ENCODE data around the gene SLC44A1. TPM values are rescaled to one million over a fixed set of nuclear protein-coding genes. Genes with fewer than 3 reads are reported as not detected.

SLC44A1 gene
- total and polyA plus RNA-seq, 2 of the 13 experiments (the other 11 are each of a cell fraction or from before 2014, with no cell fraction given): 21.4 to 40.8 TPM

DNA sequence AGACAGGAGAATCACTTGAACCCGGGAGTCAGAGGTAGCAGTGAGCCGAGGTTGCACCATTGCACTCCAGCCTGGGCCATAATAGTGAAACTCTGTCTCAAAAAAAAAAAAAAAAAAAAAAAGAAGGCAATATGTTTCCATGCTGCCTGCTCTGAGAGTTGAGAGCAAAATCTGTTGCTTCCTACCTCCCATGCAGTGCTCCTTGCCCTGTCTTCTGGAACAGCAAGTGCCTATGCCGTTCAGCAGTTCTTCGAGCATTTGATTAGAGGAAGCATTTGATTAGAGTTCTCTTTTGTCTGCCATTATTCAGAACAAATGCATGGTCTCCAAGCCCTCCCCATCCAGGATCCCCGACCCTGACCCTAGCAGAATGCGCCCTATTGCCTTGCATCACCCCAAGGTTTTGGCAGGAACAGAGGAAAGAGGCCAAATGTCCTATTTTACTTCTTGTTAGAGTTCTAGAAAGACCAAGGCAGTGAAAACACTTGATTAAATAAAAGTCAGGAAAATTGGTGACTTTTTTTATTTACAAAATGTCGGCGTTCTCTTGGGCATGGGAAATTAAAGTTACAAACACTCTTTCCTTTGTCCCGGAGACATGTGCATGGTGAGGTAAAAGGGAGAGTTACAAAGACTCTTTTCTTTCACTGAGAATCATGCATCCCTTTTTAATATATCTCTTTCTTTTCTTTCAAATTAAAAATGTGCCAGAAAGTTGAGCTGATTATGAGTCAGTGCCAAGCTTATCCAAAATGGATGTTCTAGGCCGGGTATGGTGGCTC lies 175.6 kb downstream of the SLC44A1 start:
- Histone ChIP-seq H4K20me1 (ENCODE audit: insufficient read depth, low read length) (no peaks in the 10 kb centered on the region), H3K27ac (ENCODE audit: extremely low read length, insufficient read depth, low read length) (peak overlapping the region; percentile 87), H3K4me3 (replicated peaks in 1 of 3; ENCODE audit: insufficient read depth in 1 of 3, low read depth in 2 of 3, low read length in 3 of 3) (no peak overlapping the region), H3K9me3 (ENCODE audit: low read length) (no peaks in the 10 kb centered on the region), H3K4me2 (ENCODE audit: low read depth, low read length) (peak overlapping the region; percentile 62), H3K36me3 (replicated peaks in 1 of 2; ENCODE audit: control insufficient read depth in 1 of 2, insufficient read depth in 2 of 2, low read length in 2 of 2) (no peaks in the 10 kb centered on the region), H2AFZ (ENCODE audit: low read length) (no peak overlapping the region), H3K79me2 (ENCODE audit: insufficient read depth, low read length) (no peaks in the 10 kb centered on the region), H3K4me1 (ENCODE audit: insufficient read depth, low read length) (peaks cover 77% of the 10 kb centered on the region), H3K9ac (ENCODE audit: insufficient read depth, low read depth, low read length) (no peak overlapping the region), H3K27me3 (ENCODE audit: control insufficient read depth in 1 of 2, insufficient read depth in 2 of 2, low read length in 2 of 2) (no peaks in the 10 kb centered on the region)
- BruUV-seq (replicated peaks): no TSS peak
- 78% methylated on average over 10 of the region's 10 CpGs for WGBS (ENCODE audit: low lambda C conversion rate)
- intact Hi-C loops (cut with micrococcal nuclease; ENCODE audit: unreplicated experiment): loop anchor here (2.0 to 10.0 kb wide), 2 partner anchors 55 to 635 kb away; no protein-coding TSS in a partner anchor
- DNase-seq (ENCODE audit: low spot score) (no peak), ATAC-seq (no peak), FAIRE-seq (no peak)
- CTCF ChIA-PET (ENCODE audit: low intra/inter-chr PET ratio, low total read pairs): no interaction called here
- POLR2A ChIA-PET: interaction anchor here (1.4 to 3.0 kb wide), 4 partner anchors 12 to 493 kb away, joined by 3 to 19 read pairs (median 17); partner anchors contain the start of genes ABCA1 and FSD1L
- in situ Hi-C loops (cut with HindIII; ENCODE audit: extremely low pct_ligation_motif_present, low pct_unique_long_range_greater_than_20kb): loop anchor here (5.0 to 10.0 kb wide), 3 partner anchors 168 to 555 kb away; no protein-coding TSS in a partner anchor
- TF ChIP-seq GABPA (IDR thresholded peaks at IDR 0.05; ENCODE audit: low read depth, low read length) (no peak), GABPA (CRISPR knock-in tag; IDR thresholded peaks at IDR 0.05; ENCODE audit: low read depth) (no peak), NR2F6 (IDR thresholded peaks at IDR 0.05) (0 out of 2 replicates have a peak, but pooled peaks have one; percentile 16), NR2F6 (CRISPR knock-in tag; IDR thresholded peaks at IDR 0.05) (no peak), KDM5B (CRISPR knock-in tag; IDR thresholded peaks at IDR 0.05; ENCODE audit: borderline replicate concordance) (0 out of 2 replicates have a peak, but pooled peaks have one; percentile 26), SALL1 (CRISPR knock-in tag; IDR thresholded peaks at IDR 0.05) (peak; percentile 26; the same call in 1 of the 2 replicates), ZNF501 (CRISPR knock-in tag; IDR thresholded peaks at IDR 0.05) (0 out of 2 replicates have a peak, but pooled peaks have one; percentile 22), ZNF205 (CRISPR knock-in tag; IDR thresholded peaks at IDR 0.05) (no peak), FOXK1 (CRISPR knock-in tag; IDR thresholded peaks at IDR 0.05; ENCODE audit: borderline replicate concordance, low read depth) (no peak), MED13 (CRISPR knock-in tag; IDR thresholded peaks at IDR 0.05) (no peak), CBX1 (IDR thresholded peaks at IDR 0.05; ENCODE audit: low read depth) (no peak)
- TF ChIP-seq, protein P1, sequence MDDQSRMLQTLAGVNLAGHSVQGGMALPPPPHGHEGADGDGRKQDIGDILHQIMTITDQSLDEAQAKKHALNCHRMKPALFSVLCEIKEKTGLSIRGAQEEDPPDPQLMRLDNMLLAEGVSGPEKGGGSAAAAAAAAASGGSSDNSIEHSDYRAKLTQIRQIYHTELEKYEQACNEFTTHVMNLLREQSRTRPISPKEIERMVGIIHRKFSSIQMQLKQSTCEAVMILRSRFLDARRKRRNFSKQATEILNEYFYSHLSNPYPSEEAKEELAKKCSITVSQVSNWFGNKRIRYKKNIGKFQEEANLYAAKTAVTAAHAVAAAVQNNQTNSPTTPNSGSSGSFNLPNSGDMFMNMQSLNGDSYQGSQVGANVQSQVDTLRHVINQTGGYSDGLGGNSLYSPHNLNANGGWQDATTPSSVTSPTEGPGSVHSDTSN (CRISPR knock-in tag; IDR thresholded peaks at IDR 0.05; ENCODE audit: borderline replicate concordance): no peak
- TF ChIP-seq, protein P2, sequence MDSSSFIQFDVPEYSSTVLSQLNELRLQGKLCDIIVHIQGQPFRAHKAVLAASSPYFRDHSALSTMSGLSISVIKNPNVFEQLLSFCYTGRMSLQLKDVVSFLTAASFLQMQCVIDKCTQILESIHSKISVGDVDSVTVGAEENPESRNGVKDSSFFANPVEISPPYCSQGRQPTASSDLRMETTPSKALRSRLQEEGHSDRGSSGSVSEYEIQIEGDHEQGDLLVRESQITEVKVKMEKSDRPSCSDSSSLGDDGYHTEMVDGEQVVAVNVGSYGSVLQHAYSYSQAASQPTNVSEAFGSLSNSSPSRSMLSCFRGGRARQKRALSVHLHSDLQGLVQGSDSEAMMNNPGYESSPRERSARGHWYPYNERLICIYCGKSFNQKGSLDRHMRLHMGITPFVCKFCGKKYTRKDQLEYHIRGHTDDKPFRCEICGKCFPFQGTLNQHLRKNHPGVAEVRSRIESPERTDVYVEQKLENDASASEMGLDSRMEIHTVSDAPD (CRISPR knock-in tag; IDR thresholded peaks at IDR 0.05): 0 out of 2 replicates have a peak, but pooled peaks have one; percentile 36
- TF ChIP-seq, protein P3, sequence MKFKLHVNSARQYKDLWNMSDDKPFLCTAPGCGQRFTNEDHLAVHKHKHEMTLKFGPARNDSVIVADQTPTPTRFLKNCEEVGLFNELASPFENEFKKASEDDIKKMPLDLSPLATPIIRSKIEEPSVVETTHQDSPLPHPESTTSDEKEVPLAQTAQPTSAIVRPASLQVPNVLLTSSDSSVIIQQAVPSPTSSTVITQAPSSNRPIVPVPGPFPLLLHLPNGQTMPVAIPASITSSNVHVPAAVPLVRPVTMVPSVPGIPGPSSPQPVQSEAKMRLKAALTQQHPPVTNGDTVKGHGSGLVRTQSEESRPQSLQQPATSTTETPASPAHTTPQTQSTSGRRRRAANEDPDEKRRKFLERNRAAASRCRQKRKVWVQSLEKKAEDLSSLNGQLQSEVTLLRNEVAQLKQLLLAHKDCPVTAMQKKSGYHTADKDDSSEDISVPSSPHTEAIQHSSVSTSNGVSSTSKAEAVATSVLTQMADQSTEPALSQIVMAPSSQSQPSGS (CRISPR knock-in tag; IDR thresholded peaks at IDR 0.05): no peak
- TF ChIP-seq, protein P4, sequence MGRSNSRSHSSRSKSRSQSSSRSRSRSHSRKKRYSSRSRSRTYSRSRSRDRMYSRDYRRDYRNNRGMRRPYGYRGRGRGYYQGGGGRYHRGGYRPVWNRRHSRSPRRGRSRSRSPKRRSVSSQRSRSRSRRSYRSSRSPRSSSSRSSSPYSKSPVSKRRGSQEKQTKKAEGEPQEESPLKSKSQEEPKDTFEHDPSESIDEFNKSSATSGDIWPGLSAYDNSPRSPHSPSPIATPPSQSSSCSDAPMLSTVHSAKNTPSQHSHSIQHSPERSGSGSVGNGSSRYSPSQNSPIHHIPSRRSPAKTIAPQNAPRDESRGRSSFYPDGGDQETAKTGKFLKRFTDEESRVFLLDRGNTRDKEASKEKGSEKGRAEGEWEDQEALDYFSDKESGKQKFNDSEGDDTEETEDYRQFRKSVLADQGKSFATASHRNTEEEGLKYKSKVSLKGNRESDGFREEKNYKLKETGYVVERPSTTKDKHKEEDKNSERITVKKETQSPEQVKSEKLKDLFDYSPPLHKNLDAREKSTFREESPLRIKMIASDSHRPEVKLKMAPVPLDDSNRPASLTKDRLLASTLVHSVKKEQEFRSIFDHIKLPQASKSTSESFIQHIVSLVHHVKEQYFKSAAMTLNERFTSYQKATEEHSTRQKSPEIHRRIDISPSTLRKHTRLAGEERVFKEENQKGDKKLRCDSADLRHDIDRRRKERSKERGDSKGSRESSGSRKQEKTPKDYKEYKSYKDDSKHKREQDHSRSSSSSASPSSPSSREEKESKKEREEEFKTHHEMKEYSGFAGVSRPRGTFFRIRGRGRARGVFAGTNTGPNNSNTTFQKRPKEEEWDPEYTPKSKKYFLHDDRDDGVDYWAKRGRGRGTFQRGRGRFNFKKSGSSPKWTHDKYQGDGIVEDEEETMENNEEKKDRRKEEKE (IDR thresholded peaks at IDR 0.05): no peak
- TF ChIP-seq, protein P5, sequence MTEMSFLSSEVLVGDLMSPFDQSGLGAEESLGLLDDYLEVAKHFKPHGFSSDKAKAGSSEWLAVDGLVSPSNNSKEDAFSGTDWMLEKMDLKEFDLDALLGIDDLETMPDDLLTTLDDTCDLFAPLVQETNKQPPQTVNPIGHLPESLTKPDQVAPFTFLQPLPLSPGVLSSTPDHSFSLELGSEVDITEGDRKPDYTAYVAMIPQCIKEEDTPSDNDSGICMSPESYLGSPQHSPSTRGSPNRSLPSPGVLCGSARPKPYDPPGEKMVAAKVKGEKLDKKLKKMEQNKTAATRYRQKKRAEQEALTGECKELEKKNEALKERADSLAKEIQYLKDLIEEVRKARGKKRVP (CRISPR knock-in tag; IDR thresholded peaks at IDR 0.05): 0 out of 4 replicates have a peak, but pooled peaks of 1 of the 2 experiments have one; percentile 2
